GM18517 (cell line): ENCODE data around the gene MAMDC4.
"Not testable (repeated sequence)": the region's sequence is repeated elsewhere in the genome, so short reads cannot be mapped to it uniquely, and the experiment has no call there.

Source experiments
- ATAC-seq: cut with Tn5 transposase; IDR thresholded peaks from one replicate; pipeline ENCODE4 v1.9.1; 2021; ENCODE audit warnings: mild to moderate bottlenecking, moderate library complexity; ENCODE audit not compliant: unreplicated experiment

The MAMDC4 gene

DNA sequence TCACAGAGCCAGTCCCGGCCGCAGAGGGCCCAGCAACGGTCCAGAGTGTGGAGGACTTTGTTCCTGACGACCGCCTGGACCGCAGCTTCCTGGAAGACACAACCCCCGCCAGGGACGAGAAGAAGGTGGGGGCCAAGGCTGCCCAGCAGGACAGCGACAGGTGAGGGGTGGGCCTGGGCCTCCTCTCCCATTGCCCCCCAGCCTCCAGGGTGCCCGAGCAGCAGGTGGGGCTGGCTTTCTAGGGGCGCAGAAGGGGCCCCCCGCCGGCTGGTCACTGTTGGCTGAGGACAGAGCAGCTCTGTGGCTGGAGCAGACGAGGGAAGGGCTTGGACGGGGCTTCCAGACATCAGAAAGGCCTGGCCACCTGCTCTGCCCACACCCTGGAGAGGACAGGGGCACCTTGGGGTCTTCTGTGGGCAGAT, 14.3 kb upstream of the MAMDC4 start:
- ATAC-seq: not testable (repeated sequence)

DNA sequence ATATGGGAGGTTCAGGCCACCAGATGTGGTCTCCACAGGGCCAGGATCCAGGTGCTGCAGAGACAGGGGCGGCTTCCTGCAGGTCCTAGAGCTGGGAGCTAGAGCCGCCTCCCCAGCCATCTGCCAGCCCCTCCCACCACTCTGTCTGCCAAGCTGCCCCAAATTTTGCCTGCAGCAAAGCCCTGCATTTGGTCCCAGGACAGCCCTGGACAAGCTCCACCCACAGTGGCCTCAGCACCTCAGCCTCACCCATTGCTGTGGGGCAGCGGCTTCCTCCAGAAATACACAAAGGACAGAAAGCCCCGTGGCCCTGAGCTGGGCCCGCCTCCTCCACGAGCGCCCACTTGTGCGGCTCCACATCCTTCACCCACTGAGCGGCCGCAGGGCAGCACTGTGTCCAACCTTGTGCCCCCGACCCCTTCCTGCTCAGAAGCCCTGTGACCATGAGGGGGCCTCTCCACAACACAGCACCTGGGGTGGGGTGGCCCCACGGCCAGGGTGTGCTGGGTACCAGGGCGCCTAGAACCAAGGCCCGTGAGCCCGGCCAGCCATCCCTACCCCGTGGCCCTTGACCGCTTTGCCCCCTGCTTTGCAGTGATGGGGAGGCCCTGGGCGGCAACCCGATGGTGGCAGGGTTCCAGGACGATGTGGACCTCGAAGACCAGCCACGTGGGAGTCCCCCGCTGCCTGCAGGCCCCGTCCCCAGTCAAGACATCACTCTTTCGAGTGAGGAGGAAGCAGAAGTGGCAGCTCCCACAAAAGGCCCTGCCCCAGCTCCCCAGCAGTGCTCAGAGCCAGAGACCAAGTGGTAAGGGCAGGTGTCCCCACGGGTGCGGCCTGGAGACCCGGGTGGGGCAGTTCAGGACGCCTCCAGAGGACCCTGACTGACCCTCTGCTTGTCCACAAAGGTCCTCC, 13.6 kb upstream of the MAMDC4 start:
- ATAC-seq: no peak

DNA sequence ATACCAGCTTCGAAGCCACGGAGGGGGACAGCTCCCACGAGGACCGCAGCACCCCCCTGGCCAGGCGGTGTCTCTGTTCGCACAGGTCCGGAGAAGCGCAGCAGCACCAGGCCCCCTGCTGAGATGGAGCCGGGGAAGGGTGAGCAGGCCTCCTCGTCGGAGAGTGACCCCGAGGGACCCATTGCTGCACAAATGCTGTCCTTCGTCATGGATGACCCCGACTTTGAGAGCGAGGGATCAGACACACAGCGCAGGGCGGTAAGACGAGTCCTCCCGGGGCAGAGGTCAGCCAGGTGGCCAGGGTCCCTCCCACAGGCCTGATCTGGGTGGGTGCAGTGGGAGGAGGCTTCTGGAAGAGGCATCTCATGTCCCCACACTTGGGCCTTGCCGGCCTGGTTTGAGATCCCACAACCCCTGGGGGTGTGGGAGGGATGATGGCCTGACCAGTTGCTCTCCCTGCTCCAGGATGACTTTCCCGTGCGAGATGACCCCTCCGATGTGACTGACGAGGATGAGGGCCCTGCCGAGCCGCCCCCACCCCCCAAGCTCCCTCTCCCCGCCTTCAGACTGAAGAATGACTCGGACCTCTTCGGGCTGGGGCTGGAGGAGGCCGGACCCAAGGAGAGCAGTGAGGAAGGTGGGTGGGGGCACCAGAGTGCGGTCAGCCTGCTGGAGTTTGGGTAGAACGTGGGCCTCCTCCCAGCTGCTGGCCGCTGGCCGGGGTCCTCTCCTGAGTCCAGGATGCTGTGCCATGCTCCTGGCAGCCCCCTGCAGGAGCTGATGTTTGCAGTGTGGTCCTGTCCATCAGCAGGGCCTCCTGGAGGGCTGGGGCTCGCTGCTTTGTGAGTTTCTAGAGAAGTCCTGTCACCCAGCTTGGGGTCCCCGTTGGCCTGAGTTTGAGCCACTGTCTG, 12.7 kb upstream of the MAMDC4 start:
- ATAC-seq: no peak

DNA sequence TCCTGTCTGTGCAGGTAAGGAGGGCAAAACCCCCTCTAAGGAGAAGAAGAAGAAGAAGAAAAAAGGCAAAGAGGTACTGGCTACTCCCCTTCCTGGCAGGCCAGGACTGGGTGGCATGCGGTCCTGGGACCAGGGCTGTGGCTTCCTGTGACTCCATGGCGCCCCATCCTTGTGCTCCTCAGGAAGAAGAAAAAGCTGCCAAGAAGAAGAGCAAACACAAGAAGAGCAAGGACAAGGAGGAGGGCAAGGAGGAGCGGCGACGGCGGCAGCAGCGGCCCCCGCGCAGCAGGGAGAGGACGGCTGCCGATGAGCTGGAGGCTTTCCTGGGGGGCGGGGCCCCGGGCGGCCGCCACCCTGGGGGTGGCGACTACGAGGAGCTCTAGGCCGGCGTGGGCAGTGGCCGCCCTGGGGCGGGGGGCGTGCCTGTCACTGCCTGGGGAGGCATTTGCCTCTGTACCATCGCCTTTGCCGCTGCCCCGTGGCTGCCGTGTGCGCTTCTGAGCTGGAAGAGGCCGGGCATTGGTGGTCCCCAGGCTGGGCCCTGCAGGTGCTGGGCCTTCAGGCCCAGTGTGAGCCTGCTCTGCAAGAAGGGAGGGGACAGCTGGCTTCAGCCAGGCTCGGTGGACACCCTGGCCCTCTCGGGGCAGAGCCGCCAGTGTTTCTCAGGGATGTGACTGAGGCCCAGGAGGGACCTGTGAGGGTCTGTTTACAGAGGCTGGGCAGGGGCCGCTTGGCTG, 11.8 kb upstream of the MAMDC4 start:
- ATAC-seq: no peak

DNA sequence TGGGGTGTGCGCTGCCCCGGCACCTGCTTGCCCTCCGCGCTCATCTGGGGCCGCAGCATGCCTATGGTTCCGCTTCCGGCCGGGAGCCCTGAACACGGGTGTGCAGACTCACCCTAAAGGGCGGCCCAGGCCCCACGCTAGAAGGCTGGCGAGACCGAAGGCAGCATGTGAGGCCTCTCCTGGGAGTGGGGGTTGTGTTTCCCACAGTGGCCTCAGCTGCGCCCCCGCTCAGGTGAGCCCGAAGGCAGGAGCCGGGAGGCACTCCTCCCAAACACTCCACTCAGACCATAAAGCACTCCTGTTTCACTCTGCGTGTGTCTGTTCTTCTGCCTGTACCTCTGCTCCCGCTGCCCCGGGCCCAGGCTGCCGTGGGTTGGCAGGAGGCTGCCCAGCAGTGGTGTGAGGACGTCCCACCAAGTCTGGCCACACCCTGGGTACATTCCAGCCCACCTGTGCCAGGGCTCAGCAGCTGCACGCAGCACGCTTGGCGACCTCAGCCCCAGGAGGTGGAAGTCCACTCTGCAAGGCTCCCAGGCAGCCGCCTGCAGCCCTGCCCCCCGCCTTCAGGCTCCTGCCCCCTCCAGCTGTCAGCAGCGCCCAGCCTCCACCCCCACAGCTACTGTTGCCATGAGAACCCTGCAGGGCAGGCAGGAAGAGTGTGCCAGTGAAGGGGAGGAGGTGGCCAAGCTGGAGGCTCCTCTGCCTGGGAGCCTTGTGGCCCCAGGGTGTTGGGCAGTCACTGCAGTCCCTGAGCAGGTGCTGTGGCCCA, 11.1 kb upstream of the MAMDC4 start:
- no peak for ATAC-seq

DNA sequence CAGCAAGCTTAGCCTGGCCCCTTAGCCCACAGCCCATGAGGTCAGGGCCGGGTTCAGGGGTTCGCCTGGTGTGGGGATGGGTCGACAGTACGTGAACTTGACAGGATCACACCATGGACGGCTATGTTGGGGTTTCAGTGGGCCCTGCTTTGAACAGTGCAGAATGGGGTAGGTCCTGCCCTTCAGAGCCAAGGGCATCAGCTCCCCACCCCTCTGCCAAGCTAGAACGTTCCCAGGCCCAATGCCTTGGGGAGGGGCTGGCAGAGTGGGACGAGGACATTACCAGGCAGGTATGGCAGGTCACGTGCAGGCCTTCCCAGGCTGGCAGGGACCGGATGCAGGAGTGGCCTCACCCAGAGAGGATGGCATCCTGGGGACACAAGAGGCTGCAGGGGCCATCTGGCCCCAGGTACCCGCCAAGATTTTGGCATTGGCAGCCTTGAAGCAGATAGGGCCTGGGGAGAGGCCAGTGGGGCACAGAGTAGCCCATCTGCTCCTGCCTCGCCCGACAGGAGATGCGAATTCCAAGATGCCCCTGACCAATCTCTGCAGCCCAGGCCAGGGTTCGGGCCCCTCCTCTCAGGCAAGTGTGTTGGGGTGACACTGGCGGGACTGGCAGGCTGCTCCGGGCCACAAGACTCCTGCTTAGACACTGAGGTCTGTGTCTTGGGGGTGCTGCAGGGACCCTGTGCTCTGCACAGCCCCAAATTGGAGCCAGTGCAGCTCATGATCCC, 10.3 kb upstream of the MAMDC4 start:
- not testable (repeated sequence) for ATAC-seq

DNA sequence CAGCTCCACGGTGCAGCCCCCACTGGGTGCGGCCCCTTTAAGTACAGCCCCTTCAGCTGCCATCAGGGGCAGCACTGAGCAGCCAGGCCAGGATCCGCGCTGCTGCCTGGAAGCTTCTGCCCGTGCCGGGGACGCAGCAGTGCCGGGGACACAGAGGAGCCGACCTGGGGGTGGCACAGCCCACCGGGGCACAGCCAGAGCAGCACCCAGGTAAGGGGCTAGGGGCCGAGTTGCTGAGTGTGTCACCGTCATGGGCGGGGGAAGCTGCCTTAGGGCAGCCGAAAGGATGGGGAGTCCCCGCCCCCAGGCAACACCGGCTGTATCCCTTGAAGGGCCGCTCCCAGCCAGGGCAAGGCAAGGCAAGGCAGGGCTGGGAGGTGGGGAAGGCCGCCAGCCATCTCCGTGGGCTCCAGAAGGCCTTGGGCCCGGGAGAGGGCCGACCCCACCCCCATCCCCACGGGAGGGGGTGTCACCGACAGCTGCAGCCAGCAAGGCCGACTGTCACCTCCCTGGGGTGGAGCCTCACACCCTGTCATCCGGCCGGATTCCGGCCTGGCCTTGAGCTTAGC, 9.7 kb upstream of the MAMDC4 start, which contains the start of gene AJM1:
Gene AJM1, plus strand, starts transcription at position 99 of the 569 bp plus-strand sequence. CDS start 1,937 bp downstream, outside the sequence.
- ATAC-seq: peak; percentile 62

DNA sequence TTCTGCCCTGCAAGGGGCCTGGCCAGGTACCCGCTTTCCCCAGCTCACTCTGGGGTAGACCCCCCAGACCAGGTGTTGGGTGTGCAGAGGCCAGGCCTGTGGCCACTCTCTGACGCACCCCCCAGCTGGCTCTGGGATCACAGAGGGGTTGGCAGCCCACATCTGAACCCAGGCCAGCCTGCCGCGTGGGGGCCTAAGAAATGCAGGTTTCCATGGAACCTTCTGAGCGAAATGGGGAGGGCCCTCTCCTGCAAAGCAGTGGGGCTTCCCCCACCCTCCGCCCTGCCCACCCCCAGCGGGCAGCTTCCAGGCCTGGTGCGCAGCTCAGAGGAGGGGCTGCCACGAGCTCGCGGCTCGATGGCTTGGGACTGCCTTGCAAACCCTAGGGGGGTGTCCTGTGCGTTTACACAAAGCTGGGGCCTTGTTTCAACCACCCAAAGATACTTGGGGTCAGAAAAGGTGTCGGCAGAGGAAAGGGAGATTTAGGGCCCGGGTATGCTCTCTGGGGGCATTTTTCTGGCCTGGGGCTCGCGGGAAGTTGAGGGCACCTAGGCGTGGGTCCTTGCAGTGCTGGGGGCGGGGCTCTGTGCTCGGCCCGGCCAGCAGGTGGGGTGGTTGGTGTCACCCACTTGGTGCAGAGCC, 8.9 kb upstream of the MAMDC4 start:
- not testable (repeated sequence) for ATAC-seq

DNA sequence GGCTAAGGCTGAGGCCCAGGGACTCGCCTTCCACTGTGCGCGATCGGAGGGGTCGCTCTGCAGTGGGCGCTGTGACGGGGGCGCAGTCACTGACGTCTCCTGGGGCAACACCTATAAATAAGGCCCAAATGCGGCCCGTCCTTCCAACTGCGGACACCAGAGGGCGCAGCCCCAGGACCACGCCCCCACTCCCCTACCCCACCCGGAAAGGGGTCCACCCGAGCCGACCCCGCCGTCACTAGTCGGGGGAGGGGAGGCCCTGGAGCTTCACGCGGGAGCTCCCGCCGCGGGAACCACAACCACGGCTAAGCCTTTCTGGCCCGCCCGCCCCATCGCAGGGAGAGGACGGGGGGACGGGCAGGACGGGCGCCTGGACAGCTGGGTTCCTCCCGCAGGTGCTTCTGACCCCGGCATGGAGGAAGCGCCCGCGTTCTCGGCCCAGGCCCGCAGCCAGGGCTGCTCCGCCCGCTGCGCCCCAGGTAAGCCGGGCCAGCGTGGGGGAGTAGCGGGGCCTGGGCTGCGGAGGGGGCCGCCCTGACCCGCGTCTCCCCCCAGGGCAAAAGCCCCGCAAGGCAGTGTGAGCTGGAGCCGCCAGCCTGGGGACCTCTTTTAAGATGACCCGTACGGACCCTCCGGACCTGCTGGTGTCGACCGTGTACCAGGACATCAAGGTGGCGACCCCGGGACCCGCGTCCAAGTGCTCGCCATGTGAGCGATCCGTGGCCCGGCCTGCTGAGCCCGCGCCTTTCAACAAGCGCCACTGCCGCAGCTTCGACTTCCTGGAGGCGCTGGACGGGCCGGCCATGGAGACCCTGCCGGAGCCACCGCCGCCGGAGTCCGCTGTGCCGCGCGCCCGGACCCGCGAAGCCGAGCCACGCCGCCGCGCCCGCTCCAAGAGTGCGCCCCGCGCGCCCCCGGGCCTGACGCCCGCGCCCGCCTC, 8.1 kb upstream of the MAMDC4 start:
- ATAC-seq: not testable (repeated sequence)

DNA sequence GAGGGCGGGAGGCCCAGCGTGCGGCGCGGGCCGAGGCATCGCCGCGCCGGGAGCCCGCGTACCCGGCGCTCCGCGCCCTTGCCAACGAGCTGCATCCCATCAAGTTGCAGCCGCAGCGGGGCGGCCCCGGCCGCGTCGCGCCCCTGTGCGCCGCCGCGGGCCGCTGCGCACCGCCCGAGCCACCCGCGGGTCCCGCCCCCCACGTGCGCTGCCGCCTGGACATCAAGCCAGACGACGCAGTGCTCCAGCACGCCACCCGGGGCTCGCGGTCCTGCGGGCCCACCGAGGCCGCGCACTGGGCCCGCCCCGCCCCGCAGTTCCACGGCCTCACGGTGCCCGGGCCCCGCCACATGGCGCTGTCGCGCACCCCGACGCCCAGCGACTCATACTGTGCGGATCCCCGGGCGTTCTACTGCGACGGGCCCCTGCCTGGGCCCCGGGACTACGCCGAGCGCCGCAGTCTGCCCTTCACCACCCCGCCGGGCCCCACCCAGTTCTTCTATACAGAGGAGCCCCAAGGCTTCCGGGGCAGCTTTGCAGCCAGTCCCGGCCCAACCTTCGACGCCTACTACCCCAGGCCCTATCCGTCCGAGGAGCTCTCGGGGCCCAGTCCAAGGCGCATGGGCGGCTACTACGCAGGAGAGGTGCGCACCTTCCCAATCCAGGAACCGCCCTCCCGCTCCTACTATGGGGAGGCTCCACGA, 7.2 kb upstream of the MAMDC4 start:
- no peak for ATAC-seq

DNA sequence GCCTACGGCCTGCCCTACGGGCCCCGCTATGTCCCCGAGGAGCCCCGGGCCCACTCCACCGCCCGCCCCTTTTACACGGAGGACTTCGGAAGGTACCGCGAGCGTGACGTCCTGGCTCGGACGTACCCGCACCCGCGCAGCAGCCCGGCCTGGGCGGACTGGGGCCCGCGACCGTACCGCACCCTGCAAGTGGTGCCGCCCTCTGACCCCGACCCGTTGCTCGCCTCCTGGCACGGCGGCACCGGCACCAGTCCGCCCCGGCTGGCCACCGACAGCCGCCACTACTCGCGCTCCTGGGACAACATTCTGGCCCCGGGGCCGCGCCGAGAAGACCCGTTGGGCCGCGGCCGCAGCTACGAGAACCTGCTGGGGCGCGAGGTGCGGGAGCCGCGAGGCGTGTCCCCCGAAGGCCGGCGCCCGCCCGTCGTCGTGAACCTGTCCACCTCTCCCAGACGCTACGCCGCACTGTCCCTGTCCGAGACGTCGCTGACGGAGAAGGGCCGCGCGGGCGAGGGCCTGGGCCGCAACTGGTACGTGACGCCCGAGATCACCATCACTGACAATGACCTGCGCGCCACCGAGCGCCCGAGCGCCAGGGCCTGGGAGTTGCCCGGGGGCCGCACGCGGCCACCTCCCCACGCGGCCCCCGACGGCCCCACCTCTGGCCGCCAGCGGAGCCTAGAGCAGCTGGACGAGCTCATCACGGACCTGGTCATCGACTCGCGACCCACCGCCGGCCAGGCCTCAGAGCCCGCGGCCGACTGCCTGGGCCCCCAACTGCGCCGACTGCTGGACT, 6.5 kb upstream of the MAMDC4 start:
- ATAC-seq: no peak

DNA sequence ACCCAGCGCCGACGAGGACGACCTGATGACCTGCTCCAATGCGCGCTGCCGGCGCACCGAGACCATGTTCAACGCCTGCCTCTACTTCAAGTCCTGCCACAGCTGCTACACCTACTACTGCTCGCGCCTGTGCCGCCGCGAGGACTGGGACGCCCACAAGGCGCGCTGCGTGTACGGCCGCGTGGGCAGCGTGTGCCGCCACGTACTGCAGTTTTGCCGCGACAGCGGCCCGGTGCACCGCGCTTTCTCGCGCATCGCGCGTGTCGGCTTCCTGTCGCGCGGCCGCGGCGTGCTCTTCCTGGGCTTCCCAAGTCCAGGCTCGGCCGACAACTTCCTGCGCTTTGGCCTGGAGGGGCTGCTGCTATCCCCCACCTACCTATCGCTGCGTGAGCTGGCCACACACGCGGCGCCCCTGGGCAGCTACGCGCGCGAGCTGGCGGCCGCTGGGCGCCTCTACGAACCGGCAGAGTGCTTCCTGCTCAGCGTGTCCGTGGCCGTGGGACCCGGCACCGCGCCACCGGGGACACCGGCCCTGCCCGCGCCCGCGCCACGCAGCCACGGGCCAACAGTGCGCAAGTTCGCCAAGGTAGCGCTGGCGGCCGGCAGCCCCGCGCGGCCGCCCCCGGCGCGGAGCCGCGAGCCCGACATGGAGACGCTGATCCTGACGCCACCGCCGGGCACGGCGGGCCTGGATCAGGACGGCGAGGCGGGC, 5.6 kb upstream of the MAMDC4 start:
- no peak for ATAC-seq

DNA sequence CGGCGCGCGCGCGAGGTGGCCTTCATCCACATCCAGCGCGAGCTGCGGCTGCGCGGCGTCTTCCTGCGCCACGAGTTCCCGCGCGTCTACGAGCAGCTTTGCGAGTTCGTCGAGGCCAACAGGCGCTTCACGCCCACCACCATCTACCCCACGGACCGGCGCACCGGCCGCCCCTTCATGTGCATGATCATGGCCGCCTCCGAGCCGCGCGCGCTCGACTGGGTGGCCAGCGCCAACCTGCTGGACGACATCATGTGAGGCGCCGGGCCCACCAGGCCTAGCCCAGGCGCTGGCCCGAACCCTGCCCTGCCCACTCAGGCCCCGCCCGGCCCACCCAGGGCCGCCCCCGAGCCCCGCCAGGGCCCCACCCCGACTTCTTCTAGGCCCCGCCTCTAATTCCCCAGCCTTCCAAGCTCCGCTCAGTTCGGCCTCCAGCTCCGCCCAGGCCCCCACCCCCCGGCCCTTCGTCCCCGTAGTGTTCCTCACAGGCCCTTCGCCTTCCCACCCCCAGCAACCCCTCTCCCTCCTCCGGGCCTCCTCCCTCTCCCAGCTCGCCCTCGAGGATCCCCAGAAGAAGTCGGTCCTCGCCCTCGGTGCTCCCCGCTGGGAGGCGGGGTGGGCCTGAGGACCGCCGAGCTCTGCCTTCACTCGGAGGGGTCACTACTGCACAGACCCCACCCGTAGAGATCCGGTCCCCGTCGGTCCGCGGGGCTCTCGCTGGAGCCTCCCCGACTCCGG, 4.9 kb upstream of the MAMDC4 start:
- ATAC-seq: no peak

DNA sequence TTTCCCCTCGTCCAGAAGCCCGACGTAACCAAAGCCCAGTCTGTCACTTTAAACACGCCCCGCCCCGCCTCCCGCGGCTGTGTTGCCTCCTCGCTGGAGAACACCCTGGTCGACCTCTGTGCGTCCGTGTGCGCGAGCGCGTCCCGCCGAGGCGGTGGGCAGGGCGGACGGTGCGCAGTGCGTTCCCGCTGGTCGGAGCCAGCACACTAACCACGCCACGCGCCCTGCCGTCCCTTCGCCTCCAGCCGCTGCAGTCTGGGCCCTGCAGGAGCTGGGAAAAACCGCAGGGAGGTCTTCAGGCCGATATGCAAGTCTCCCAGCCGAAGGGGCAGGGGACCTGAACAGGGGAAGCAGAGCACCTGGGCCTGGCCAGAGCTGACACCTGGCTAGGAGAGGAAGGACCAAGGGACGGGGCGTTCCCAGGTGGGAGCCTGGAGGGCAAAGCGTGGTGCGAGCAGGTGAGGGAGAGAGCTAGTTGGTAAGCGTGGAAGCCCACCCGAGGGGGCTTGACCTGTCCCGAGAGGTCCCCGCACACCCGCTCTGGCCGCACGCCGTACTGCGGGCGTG, 4.2 kb upstream of the MAMDC4 start:
- ATAC-seq: no peak
